Activated CD8-positive, alpha-beta memory T cell treated with anti-CD3 and anti-CD28 coated beads, Interleukin-2, amount 50 U/mL, for 48 hours (primary cell): ENCODE results near the gene ALG11.
"Not testable (repeated sequence)": the region's sequence is repeated elsewhere in the genome, so short reads cannot be mapped to it uniquely, and the experiment has no call there.

Experiments
- DNase-seq: peaks from one replicate; pipeline ENCODE4 v3.0.0-alpha.2; 2020

ALG11 gene, protein sequence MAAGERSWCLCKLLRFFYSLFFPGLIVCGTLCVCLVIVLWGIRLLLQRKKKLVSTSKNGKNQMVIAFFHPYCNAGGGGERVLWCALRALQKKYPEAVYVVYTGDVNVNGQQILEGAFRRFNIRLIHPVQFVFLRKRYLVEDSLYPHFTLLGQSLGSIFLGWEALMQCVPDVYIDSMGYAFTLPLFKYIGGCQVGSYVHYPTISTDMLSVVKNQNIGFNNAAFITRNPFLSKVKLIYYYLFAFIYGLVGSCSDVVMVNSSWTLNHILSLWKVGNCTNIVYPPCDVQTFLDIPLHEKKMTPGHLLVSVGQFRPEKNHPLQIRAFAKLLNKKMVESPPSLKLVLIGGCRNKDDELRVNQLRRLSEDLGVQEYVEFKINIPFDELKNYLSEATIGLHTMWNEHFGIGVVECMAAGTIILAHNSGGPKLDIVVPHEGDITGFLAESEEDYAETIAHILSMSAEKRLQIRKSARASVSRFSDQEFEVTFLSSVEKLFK

DNA sequence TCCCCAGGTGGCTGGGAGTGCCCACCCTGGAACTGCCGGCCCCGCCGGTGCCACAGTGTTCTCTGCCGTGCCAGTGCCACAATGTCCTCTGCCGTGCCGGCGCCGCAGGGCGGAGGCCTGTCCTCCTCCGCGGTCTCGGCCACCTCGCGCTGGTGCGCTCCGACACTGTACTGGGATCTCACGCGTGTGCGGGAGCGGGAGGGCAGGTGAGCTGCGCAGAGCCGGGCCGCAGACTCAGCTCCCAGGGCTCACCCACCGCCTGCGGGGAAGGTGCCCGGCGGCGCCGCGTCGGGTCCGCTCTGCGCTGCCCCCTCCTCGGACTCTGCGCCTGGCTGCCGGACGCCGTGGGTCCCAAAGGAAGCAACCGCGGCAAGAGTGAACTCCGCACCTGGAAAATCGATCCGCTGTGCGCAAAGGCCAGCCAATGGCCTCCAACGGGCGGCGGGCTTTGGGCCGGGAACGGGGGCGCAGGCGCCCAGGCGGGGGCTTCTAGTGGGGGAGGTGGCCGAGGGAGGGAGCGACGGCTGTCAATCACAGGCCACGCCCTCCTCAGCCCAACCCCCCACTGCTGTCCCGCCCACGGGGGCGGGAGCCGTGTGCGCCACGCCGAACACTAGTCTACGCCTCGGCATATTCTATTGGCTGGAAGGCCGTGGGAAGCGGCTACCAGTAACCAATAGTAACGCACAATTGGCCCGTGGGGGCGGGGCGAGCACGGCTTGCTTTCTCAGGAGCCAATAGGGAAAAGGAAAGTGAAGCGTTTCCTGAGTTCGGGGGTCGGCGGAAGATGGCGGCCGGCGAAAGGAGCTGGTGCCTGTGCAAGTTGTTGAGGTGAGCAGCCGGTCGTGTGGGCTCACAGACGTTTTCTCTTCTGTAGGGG, at the start of gene ALG11:
ALG11 (plus strand) TSS at position 767 of the 880 bp plus-strand sequence; CDS start at position 788, 21 bp downstream.
- peak; percentile 100 for DNase-seq

DNA sequence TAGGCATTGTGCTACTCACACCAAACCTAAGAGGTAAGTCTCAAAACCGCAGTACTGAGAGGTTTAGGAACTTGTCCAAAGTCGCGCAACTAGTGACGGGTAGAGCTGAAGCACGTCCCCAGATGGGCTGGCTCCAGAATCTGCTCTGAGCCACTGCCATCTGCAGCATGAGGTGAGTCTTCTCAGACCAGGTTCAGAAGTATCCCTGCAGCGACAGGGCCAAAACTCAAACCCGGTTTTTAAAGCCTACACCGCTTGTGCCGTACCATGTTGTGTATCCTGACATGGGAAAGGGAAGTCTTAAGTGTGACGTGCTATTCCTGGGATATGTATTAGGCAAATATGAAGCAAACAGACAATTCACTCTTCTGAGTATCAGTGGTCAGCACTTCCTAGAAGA, 46.0 kb upstream of the ALG11 start:
- DNase-seq, result no peak

DNA sequence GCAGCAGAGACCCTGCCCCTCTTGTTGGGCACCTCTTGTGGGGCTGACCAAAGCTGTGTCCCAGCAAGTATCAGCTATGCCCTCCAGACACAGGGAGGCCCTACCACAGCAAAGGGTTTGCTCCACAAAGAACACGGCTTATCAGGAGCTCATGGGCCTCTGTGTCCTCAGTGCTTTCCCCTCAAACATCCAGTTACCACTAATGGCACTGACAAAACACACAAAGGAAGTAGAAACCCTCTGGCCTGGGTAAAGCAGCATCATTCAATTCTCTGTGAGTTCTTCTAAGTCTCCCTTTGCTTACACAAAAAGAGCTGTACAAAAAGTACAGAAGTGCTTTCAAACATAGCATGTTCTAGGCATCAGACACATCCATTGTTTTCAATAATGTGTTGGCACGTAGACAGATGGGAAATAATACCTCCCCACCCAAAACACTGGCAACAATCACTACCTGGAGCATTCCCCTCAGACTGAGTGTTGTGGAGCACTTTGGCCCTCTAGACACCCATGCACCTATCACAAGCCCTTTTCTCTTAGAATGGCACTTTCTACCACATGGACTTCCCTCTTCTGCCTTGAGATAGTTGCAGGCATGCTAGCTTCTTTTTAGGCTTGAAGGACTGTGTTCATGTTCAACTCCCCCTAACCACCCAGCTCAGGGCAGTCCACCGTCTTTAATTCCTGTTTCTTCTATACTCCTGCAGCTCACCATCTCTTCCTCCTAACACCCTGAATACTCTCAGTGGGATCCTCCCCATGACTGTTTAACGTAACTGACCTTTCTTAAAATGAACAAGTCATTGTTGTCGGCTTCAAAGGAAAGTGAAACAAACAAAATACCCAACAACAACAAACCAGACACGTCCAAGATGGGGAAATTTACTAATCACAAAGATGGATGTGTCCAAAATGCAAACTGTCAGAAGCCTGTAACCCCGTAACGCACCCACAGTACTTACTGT, 44.4 kb upstream of the ALG11 start:
- no peak for DNase-seq

DNA sequence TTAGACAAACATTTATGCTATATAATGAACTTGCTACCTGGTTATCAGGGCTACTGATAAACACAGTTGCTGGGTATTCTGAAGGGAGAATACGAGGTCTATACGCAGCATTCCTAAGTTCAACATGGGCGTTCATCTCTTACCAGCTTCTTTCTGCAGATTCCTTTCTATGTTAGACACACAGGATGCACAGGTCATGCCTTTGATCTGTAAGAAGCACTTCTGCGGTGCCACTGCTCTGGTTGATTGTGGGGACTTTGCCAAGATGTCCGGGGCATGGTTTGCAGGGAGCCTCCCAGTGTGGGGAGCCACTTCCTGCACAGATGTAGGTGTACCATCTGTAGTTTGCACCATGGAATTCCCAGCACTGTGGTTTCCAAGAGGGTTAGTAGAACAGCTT, 41.8 kb upstream of the ALG11 start:
- no peak for DNase-seq

DNA sequence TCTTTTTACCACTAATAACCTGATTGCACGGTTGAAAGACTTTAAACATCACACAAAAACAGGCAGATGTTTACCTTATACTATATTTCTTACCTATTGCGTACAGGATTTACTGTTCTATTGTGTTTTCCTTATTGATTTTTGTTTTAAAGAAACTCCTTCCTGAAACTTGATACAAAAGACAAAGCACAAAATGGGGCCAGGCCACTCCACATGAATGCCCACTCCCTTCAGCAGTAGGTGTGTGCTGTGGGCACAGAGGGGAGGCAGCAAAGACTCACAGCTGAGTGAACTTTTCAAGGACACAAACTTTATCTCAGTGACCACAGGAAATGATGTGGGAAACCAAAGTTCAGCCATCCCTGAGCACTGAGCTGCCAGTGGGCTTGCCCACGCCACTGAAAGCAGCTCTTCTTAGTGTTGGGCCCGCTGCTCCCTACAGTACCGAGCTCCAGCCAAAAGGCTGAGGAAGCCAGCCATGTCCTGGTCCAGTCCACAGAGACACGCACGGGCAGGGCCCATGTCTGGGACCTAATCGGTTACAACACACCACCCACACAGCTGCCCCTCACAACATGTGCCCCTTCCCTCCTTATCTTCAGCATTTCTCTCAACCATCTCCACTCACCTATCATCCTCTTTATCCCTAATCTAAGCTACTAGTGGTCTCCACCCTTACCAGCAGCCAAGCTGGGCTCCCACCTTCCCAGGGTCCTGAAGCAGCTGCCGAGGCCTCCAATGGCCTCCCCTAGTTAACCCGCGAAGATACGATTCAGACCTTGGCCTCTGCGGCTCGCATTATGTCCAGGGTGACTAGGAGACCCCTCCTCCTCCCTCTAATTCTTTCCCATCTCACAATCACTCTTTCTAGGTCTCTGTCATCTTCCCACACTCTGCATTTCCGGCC, 40.4 kb upstream of the ALG11 start:
- no peak for DNase-seq

DNA sequence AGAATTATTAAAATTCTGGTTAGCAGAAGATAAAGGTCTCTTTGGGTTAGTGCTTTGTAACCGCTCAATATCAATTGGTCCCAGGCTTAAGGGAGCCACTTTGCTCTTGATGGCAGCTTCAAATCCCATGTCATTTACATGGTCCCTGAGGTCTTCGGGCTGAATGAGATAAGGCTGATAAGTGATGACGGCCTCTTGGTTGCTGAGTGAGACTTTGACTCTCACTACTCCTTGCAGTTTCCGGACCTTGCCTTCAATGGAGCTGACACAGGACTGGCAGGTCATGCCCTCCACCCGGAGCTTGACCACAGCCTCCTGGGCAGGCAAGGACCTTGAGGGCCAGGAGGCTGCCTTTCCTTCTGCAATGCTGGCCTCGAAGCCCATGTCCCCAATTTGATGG, 37.7 kb upstream of the ALG11 start:
- DNase-seq, result no peak

DNA sequence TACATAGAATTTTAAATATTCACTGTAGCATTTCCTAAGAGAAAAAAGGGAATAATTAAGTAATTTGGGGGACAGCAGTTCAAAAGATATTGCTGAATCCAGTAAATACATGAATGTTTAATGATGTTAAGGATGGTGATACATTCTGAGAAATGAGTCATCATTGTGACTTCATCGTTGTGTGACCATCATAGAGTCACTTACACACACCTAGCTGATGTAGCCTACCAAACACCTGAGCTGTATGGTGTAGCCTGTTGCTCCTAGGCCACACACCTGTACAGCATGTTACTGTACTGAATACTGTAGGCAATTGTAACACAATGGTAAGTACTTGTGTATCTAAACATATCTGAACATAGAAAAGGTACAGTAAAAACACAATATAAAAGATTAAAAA, 35.8 kb upstream of the ALG11 start:
- DNase-seq, result no peak

DNA sequence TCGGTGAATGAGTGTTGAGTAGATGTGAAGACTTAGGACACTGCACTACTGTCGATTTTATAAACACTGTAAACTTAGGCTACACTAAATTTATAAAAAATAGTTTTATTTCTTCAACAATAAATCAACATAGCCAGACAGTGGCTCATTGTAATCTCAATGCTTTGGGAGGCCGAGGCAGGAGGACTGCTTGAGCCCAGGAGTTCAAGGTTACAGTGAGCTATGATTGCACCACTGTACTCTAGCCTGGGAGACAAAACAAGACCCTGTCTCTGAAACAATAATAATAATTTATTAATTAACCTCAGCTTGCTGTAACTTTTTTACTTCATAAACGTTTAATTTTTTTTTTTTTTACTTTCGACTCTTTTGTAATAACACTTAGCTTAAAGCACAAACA, 35.3 kb upstream of the ALG11 start:
- no peak for DNase-seq

DNA sequence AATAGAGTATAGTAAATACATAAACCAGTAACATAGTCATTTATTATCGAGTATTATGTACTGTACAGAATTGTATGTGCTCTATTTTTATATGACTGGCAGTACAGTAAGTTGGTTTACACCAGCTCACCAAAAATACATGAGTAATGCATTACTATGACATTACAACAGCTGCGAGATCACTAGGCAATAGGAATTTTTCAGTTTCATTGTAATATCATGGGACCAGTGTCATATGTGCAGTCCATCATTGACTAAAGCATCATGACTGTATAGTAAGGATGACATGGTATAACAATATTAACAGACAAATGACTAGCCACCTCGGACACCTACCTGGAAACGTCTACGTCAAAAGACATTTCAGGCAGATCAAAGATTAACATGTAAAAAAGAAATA, 34.6 kb upstream of the ALG11 start:
- DNase-seq, result no peak

DNA sequence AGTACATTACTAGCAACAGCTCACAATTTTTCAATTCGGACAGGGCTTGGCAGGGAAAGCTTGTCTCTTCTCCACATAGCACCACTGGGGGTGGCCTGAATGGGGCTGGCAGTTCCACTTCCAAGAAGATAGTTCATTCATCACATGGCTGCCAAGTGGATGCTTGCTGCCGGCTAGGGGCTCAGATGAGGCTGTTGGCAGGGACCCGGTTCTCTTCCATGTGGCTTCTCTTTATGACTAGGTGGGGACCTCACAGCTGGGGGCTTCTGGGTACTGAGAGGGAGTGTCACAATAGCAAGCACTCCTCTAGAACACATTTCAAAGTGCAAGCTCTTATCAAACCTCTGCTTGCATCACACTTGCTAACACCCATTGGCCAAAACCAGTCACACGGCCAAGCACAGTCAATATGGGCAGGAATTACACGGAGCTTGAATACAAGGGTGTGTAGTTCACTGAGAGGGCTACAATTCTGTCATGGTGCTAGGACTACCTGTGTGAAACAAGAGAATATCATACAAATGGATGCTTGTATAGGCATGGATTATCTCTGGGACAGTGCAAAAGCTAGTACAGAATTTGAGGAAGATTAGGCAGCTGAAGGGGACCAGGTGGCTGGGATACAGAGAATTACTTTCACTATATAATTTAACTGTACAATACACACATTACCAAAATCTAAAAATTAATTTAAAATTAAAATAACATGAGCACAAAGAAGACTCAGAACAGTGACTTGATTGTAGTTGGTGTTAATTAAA, 33.2 kb upstream of the ALG11 start:
- no peak for DNase-seq

DNA sequence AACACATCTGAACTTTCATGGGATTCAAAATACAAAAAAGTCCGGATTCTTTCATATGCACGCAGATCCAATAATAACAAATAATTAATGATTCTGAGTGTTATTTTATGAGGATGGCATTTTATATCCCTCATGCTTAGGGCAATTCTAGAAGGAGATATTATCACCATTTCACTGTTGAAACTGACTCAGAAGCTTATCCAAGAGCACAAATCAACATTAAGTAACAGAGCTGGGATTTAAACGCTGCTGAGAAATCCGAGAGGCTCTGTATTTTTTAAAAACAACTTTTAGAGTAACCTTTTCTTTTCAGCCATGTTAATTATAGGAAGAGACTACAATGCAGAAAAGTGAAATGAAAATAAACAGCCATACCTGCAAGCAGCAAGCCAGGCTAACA, 31.3 kb upstream of the ALG11 start:
- no peak for DNase-seq

DNA sequence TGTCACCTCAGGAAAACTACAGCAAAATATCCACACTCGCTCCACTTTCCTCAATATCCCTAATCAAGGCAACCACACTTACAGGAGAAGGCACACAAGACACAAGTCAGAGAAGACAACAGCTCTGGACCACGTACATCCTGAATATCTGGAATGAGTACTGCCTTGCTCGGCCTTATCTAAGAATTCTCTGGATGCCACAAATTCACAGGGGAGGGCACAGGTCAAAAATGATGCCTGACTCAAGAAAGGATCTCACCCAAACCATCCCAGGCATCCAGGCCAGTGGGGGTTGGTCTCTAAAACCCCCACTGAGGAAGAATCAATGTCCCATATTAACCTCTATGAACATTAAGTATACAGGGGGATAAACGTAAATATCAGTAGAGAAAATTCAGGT, 30.8 kb upstream of the ALG11 start:
- DNase-seq, result no peak

DNA sequence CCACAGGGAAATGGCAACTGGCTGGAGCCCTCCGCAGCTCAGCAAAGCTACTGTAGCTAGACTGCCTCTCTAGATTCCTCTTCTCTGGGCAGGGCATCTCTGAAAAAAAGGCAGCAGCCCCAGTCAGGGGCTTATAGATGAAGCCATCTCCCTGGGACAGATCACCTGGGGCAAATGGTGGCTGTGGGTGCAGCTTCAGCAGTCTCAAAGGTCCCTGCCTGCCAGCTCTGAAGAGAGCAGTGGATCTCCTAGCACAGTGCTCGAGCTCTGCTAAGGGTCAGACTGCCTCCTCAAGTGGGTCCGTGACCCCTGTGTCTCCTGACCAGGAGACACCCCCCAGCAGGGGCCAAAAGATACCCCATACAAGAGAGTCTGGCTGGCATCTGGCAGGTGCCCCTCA, 28.9 kb upstream of the ALG11 start:
- not testable (repeated sequence) for DNase-seq

DNA sequence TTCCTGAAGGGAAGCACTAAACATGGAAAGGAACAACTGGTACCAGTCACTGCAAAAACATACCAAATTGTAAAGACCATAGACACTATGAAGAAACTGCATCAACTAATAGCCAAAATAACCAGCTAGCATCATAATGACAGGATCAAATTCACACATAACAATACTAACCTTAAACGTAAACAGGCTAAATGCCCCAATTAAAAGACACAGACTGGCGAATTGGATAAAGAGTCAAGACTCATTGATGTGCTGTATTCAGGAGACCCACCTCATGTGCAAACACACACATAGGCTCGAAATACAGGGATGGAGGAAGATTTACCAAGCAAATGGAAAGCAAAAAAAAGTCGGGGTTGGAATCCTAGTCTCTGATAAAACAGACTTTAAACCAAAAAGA, 27.3 kb upstream of the ALG11 start:
- DNase-seq, result not testable (repeated sequence)

DNA sequence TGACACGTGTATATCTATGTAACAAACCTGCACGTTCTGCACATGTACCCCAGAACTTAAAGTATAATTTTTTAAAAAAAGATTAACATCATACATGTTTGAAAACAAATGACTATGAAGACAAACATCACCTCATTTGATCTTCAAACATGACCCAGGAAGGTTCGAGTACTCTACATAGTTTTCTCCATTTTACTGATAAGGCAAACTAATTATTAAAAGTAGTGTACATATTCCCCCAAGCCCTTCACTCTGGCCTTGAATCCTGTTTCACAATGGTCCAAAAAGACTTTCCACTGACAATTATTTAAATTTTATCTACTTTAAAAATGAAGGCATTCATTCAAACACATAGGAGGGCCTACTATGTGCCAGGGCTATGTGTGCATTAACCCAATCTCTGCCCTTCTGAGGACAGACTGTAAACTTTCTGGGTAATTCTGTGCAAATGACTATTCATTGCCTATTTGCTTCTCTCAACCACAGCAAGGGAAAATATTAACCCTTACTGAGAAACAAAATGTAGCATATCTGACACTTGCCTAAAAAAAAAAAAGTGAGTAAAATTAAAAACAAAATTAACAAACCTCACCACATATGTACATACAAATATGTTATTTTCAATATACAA, 23.1 kb upstream of the ALG11 start:
- DNase-seq, result no peak

DNA sequence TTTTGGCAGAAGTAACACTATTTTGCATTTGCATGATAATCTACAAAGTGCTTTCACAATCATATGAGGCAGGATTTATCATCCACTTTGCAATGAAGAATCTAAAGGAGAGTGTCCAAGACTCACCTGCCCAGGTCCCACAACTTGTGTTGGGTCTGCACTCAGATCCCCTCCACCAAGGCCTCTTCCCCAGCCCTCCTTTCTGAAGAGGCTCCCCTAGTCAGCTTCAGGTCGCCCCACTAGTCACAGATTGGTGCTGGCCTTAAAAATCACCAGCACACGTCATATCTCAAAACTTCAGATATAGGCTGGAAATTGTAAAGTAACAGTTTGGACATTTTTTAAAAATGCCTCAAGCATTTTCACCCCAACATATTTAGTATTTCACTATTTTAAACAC, 18.5 kb upstream of the ALG11 start:
- no peak for DNase-seq

DNA sequence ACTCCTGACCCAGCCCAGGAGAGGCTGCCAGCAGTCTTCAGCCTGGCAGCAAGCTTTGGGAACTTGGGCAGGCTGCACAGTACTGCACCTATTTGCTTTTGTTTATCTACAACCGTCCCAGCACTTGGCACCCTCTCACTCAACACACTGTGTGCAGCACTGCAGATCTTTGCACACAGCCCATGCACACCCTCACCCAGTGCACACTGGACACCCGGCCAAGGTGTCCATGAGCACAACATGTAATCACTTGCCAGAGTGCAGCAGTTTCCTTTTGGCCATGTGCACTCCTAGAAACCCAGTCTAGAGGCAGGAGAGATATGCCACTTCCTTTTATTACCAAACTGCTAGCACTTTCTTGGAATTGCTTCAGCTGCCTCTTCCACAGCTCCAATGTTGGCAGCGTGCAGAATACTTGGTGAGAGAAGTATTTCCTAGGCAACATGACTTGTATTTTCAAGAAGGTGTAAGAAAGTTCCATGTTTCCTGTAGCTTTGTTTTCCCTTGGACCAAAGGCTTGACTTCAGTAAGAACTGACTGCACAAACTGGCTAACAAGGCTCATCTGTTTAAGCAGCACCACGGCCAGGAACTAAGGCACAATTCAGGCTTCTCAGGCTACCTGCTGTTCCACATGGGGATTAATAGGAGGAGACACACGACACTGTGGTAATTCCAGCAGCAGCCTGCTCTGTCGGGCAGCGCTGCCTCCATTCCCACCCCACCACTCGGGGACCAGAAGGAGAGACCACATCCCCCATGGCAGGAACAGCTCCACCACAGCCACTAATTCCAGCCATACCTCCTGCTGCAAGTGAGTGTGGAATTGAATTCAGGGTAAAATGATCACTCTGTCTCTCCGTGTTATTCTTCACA, 16.3 kb upstream of the ALG11 start:
- DNase-seq, result no peak

DNA sequence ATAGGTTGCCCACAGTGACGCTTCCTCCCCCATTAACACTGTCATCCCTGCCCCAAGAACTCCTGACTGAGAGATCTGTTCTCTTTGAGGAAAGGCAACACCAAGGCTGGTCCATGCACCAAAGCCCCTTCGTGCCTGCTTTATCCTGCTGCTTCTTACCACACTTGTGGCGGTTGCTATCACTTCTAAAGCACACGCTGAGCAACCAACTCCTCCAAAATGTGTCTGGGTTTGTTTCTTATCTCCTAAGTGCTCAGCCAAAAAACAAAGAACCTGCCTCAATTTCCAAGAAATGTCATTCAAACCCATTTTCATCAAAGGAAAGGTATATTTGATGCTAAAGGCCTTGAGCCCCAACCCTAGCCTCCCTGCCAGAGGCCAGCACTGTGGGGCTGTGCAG, 15.6 kb upstream of the ALG11 start:
- no peak for DNase-seq

DNA sequence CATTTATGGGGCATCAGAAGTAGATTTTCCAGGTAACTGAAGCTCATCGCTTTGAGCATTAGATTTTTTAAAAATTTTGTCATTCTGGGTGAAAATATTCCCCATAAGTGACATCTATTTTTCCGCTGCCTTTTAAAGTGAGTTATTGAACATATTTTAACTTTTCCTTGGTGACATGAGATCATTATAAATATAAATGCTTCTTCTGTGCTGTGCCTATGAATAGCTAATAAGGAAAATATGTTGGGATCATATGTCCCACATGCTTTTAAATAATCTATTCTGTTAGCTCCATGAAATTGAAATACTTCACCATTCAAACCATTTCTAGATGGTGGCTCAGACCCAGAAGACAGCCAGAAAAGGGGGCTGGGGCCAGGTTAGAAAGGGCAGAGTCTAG, 15.0 kb upstream of the ALG11 start:
- no peak for DNase-seq
